ENCODE results near the gene CHRNB1.

DNA sequence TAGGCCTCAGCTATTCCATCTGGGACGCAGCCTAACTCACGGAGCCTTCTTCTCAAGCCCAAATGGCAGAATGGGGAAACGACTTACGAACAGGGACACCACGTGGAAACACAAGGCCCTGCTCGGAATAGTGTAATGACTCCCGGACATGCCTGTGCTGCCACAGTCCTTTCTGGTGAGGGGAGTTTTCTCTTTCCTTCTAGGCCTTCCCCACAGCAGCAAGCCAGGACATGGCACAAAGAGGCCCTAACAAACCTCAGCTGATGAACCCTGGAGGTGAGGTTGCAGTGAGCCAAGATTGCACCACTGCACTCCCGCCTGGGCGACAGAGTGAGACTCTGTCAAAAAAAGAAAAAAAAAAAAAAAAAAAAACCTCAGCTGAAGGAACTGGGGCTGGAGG is 19.2 kb downstream of the CHRNB1 start:
- TF ChIP-seq, protein P1, sequence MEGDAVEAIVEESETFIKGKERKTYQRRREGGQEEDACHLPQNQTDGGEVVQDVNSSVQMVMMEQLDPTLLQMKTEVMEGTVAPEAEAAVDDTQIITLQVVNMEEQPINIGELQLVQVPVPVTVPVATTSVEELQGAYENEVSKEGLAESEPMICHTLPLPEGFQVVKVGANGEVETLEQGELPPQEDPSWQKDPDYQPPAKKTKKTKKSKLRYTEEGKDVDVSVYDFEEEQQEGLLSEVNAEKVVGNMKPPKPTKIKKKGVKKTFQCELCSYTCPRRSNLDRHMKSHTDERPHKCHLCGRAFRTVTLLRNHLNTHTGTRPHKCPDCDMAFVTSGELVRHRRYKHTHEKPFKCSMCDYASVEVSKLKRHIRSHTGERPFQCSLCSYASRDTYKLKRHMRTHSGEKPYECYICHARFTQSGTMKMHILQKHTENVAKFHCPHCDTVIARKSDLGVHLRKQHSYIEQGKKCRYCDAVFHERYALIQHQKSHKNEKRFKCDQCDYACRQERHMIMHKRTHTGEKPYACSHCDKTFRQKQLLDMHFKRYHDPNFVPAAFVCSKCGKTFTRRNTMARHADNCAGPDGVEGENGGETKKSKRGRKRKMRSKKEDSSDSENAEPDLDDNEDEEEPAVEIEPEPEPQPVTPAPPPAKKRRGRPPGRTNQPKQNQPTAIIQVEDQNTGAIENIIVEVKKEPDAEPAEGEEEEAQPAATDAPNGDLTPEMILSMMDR (IDR thresholded peaks at IDR 0.05), result no peak
- TF ChIP-seq EZH2 (IDR thresholded peaks at IDR 0.05; ENCODE audit: borderline replicate concordance, insufficient read depth, low read depth, low read length, poor library complexity, severe bottlenecking), result no peak
